A673 (cell line): Measurements from ENCODE around the gene SCN9A.

Experiments
- EZH2 ChIP-seq: fragments of 200-600 bp; sonication (generic); IDR thresholded peaks from 2 replicates; pipeline ENCODE4 v1.6.1; 2017; ENCODE audit warnings: borderline replicate concordance, low read depth, mild to moderate bottlenecking, mixed read lengths, antibody characterized with exemption, low read length; ENCODE audit not compliant: poor library complexity, severe bottlenecking
- TF ChIP-seq, protein P1 (sequence below): fragments of 300-800, 200-600 bp; sonication (generic); conservative IDR thresholded peaks from 2 replicates; pipeline ENCODE4 v1.5.1; 2017; ENCODE audit warnings: low read depth, mild to moderate bottlenecking, antibody characterized with exemption, low read length, moderate library complexity, mixed read lengths

DNA sequence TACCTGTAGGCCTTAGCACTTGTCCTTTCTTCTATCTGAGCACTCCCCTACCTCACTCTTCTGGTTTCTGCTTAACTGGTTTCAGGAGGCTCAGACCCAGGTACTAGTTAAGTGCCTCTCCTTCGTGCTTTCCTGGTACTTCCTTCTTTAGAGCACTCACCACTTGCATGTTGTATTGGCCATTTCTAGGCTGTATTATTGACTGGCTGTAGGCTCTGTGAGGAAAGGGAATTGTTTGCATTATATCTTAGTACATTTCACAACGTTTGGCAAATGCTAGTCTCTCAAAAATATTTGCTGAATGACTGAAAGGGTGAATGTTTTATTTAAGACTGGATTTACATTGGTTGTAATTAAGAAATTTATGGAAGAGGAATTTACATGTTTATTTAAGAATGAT lies 212.0 kb downstream of the SCN9A start:
- TF ChIP-seq, protein P1, sequence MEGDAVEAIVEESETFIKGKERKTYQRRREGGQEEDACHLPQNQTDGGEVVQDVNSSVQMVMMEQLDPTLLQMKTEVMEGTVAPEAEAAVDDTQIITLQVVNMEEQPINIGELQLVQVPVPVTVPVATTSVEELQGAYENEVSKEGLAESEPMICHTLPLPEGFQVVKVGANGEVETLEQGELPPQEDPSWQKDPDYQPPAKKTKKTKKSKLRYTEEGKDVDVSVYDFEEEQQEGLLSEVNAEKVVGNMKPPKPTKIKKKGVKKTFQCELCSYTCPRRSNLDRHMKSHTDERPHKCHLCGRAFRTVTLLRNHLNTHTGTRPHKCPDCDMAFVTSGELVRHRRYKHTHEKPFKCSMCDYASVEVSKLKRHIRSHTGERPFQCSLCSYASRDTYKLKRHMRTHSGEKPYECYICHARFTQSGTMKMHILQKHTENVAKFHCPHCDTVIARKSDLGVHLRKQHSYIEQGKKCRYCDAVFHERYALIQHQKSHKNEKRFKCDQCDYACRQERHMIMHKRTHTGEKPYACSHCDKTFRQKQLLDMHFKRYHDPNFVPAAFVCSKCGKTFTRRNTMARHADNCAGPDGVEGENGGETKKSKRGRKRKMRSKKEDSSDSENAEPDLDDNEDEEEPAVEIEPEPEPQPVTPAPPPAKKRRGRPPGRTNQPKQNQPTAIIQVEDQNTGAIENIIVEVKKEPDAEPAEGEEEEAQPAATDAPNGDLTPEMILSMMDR, result no peak
- no peak for TF ChIP-seq EZH2
